Common myeloid progenitor, CD34-positive (primary cell): ENCODE data around the gene PFKFB3.
"Not testable (repeated sequence)": the region's sequence is repeated elsewhere in the genome, so short reads cannot be mapped to it uniquely, and the experiment has no call there.

Experiments used
- CTCF ChIA-PET: fragments of 350-600 bp; sonication (Branson Sonifier 250); formaldehyde crosslinking; loops from one replicate; lab custom pipeline; 2021; ENCODE audit warnings: antibody characterized with exemption; lab: Charles Lee
- POLR2A ChIA-PET: fragments of 350-600 bp; sonication (Branson Sonifier 250); formaldehyde crosslinking; loops from one replicate; lab custom pipeline; 2021; ENCODE audit warnings: antibody characterized with exemption; lab: Charles Lee
- DNase-seq, 3 donors: peaks; one replicate each; pipeline versions ENCODE4 v3.0.0 to v3.0.0-alpha.2; 2013
- H3K27ac ChIP-seq, 2 experiments: 1 replicate in 1 of 2; 2 replicates in 1 of 2; pipeline ENCODE4 v1.7.0; 2013; ENCODE audit warnings: inconsistent platforms in 2 of 2, low read length in 2 of 2, mild to moderate bottlenecking in 2 of 2, low read depth in 1 of 2, moderate library complexity in 1 of 2; ENCODE audit not compliant: severe bottlenecking in 2 of 2, insufficient read depth in 1 of 2, poor library complexity in 1 of 2
- H3K27me3 ChIP-seq, 5 experiments: replicated peaks in 2 of 5; 1 replicate in 3 of 5; 2 replicates in 2 of 5; pipeline versions ENCODE4 v1.6.1 to v1.7.0; 2013; ENCODE audit warnings: low read length in 4 of 5, mild to moderate bottlenecking in 2 of 5, moderate library complexity in 2 of 5, inconsistent platforms in 1 of 5; ENCODE audit not compliant: insufficient read depth in 5 of 5, control insufficient read depth in 4 of 5
- H3K36me3 ChIP-seq, 4 experiments: 1 replicate in 2 of 4; 2 replicates in 2 of 4; pipeline versions ENCODE4 v1.6.1 to v1.7.0; 2013; ENCODE audit warnings: low read length in 3 of 4, control low read depth in 1 of 4, mild to moderate bottlenecking in 1 of 4; ENCODE audit not compliant: control insufficient read depth in 4 of 4, insufficient read depth in 4 of 4
- H3K4me1 ChIP-seq, 4 experiments: 1 replicate in 3 of 4; 2 replicates in 1 of 4; pipeline versions ENCODE4 v1.6.1 to v1.7.1; 2013; ENCODE audit warnings: low read length in 3 of 4, mild to moderate bottlenecking in 3 of 4, control low read depth in 1 of 4, inconsistent platforms in 1 of 4, moderate library complexity in 1 of 4; ENCODE audit not compliant: control insufficient read depth in 4 of 4, insufficient read depth in 4 of 4; ENCODE audit errors: control extremely low read depth in 1 of 4
- H3K4me3 ChIP-seq, 7 experiments: 1 replicate in 4 of 7; 2 replicates in 3 of 7; pipeline versions ENCODE4 v1.5.1 to v1.7.0; 2013; ENCODE audit warnings: mild to moderate bottlenecking in 7 of 7, low read length in 6 of 7, moderate library complexity in 6 of 7, inconsistent platforms in 2 of 7, low read depth in 2 of 7, control low read depth in 1 of 7; ENCODE audit not compliant: insufficient read depth in 4 of 7, control insufficient read depth in 1 of 7; ENCODE audit errors: extremely low read depth in 1 of 7
- H3K9me3 ChIP-seq, 5 experiments: 1 replicate in 4 of 5; 2 replicates in 1 of 5; pipeline versions ENCODE4 v1.6.1 to v1.7.1; 2013; ENCODE audit warnings: low read length in 4 of 5, mild to moderate bottlenecking in 2 of 5, inconsistent platforms in 1 of 5, low read depth in 1 of 5, moderate library complexity in 1 of 5; ENCODE audit not compliant: control insufficient read depth in 4 of 5, insufficient read depth in 2 of 5; ENCODE audit errors: control extremely low read depth in 1 of 5
- WGBS: methylation state at CpG from one replicate; pipeline ENCODE4 v1.1.5; 2013; ENCODE audit not compliant: insufficient coverage; 5-methylcytosine and 5-hydroxymethylcytosine counted together

The PFKFB3 gene

GRCh38 chr10:6185039-6185716, 17.6 kb upstream of the PFKFB3 start:
- no peak for DNase-seq
- Histone ChIP-seq H3K4me3 (no peak overlapping the region), H3K4me1 (peaks cover 0 to 9% (median 1%) of the 10 kb centered on the region in 4 experiments), H3K27ac (no peak overlapping the region), H3K9me3 (no peaks in the 10 kb centered on the region), H3K36me3 (peaks cover 0 to 5% (median 0%) of the 10 kb centered on the region in 4 experiments), H3K27me3 (no peaks in the 10 kb centered on the region)
- 87% methylated on average over 16 of the region's 18 CpGs for WGBS
- ChIA-PET CTCF (no interaction called here), POLR2A (no interaction called here)

- peaks cover 0 to 3% (median 1%) of the 10 kb centered on the region in 4 experiments for H3K36me3 ChIP-seq
- DNase-seq: no peak
- no peak overlapping the region for H3K4me3 ChIP-seq
- H3K4me1 ChIP-seq: peaks cover 0 to 15% (median 1%) of the 10 kb centered on the region in 4 experiments
- H3K9me3 ChIP-seq: no peaks in the 10 kb centered on the region
- no peaks in the 10 kb centered on the region for H3K27me3 ChIP-seq
- ChIA-PET CTCF (interaction anchor here (0.9 to 1.1 kb wide), 3 partner anchors 12 to 215 kb away, joined by 3 to 4 read pairs (median 4); no protein-coding TSS in a partner anchor), POLR2A (interaction anchor here (0.6 kb wide), 1 partner anchor 60 kb away, joined by 3 read pairs; no protein-coding TSS in a partner anchor)
- WGBS: 93% methylated on average over 5 of the region's 9 CpGs
- H3K27ac ChIP-seq: no peak overlapping the region
Measured at GRCh38 chr10:6186894-6187256, 15.9 kb upstream of the PFKFB3 start.

GRCh38 chr10:6187278-6187677, 15.5 kb upstream of the PFKFB3 start:
- peaks cover 0 to 15% (median 1%) of the 10 kb centered on the region in 4 experiments for H3K4me1 ChIP-seq
- CTCF ChIA-PET: interaction anchor here (0.9 to 1.1 kb wide), 3 partner anchors 12 to 215 kb away, joined by 3 to 4 read pairs (median 4); no protein-coding TSS in a partner anchor
- no peak overlapping the region for H3K4me3 ChIP-seq
- no peaks in the 10 kb centered on the region for H3K9me3 ChIP-seq
- WGBS: 100% methylated on average over 5 of the region's 6 CpGs
- no peak overlapping the region for H3K27ac ChIP-seq
- POLR2A ChIA-PET: interaction anchor here (0.6 kb wide), 1 partner anchor 60 kb away, joined by 3 read pairs; no protein-coding TSS in a partner anchor
- no peak for DNase-seq
- H3K27me3 ChIP-seq: no peaks in the 10 kb centered on the region
- peaks cover 0 to 3% (median 1%) of the 10 kb centered on the region in 4 experiments for H3K36me3 ChIP-seq

GRCh38 chr10:6190033-6190432, 12.7 kb upstream of the PFKFB3 start:
- H3K4me1 ChIP-seq: peaks cover 0 to 10% (median 2%) of the 10 kb centered on the region in 4 experiments
- H3K27ac ChIP-seq, POLR2A ChIA-PET, H3K36me3 ChIP-seq, DNase-seq, H3K9me3 ChIP-seq, H3K27me3 ChIP-seq, H3K4me3 ChIP-seq: not testable (repeated sequence)
- CTCF ChIA-PET: interaction anchor here (1.2 kb wide), 1 partner anchor 14 kb away, joined by 5 read pairs; no protein-coding TSS in a partner anchor
- 88% methylated on average over 4 of the region's 9 CpGs for WGBS

- CTCF ChIA-PET: interaction anchor here (1.0 to 1.3 kb wide), 2 partner anchors 29 to 38 kb away, joined by 3 to 4 read pairs; no protein-coding TSS in a partner anchor
- POLR2A ChIA-PET: no interaction called here
- WGBS: 86% methylated on average over 4 of the region's 8 CpGs
- no peak for DNase-seq
- Histone ChIP-seq H3K9me3 (no peaks in the 10 kb centered on the region), H3K4me3 (no peak overlapping the region), H3K27me3 (no peaks in the 10 kb centered on the region), H3K36me3 (peaks cover 0 to 3% (median under 1%) of the 10 kb centered on the region in 4 experiments), H3K27ac (no peak overlapping the region), H3K4me1 (peaks cover 0 to 15% (median 12%) of the 10 kb centered on the region in 4 experiments)
Measured at GRCh38 chr10:6191147-6191546, 11.6 kb upstream of the PFKFB3 start.

GRCh38 chr10:6191569-6191968, 11.2 kb upstream of the PFKFB3 start:
- ChIA-PET CTCF (interaction anchor here (1.0 to 1.3 kb wide), 2 partner anchors 29 to 39 kb away, joined by 3 to 4 read pairs; no protein-coding TSS in a partner anchor), POLR2A (interaction anchor here (0.6 kb wide), 1 partner anchor 21 kb away, joined by 4 read pairs; no protein-coding TSS in a partner anchor)
- DNase-seq: no peak
- Histone ChIP-seq H3K36me3 (peaks cover 0 to 3% (median 0%) of the 10 kb centered on the region in 4 experiments), H3K4me1 (peaks cover 0 to 16% (median 15%) of the 10 kb centered on the region in 4 experiments), H3K4me3 (no peak overlapping the region), H3K27ac (no peak overlapping the region), H3K27me3 (no peaks in the 10 kb centered on the region), H3K9me3 (no peaks in the 10 kb centered on the region)
- 98% methylated on average over 13 of the region's 19 CpGs for WGBS

- H3K27me3 ChIP-seq, DNase-seq, H3K27ac ChIP-seq, H3K9me3 ChIP-seq, H3K4me3 ChIP-seq, POLR2A ChIA-PET, H3K36me3 ChIP-seq: not testable (repeated sequence)
- 94% methylated on average over 3 of the region's 5 CpGs for WGBS
- CTCF ChIA-PET: interaction anchor here (3.8 kb wide), 1 partner anchor 208 kb away, joined by 12 read pairs; no protein-coding TSS in a partner anchor
- peaks cover 0 to 16% (median 15%) of the 10 kb centered on the region in 4 experiments for H3K4me1 ChIP-seq
Measured at GRCh38 chr10:6193342-6193741, 9.4 kb upstream of the PFKFB3 start.
